NB4 (cell line): ENCODE measurements around the gene LSM3.
A peak's percentile ranks its signal among the peaks of the same experiment; 100 is the strongest.

Source experiments
- DNase-seq: peaks from one replicate; pipeline ENCODE4 v3.0.0; 2010; ENCODE audit warnings: low read depth
- H3K4me3 ChIP-seq: one replicate; pipeline ENCODE4 v1.5.1; 2011; ENCODE audit warnings: mild to moderate bottlenecking, low read depth, low read length, moderate library complexity
- CTCF ChIP-seq: IDR thresholded peaks from one replicate; pipeline ENCODE4 v1.5.1; 2012; ENCODE audit warnings: low read depth, low read length
- MAX ChIP-seq: IDR thresholded peaks from 2 replicates; pipeline ENCODE4 v1.6.1; 2011; ENCODE audit warnings: low read depth, low read length
- MYC ChIP-seq: IDR thresholded peaks from 2 replicates; pipeline ENCODE4 v1.6.1; 2011; ENCODE audit warnings: low read depth, low read length
- POLR2A ChIP-seq: IDR thresholded peaks from 2 replicates; pipeline ENCODE4 v1.6.1; 2011; ENCODE audit warnings: mild to moderate bottlenecking; ENCODE audit not compliant: insufficient read length; ENCODE audit errors: extremely low read depth

The LSM3 gene

GRCh38 chr3:14211621-14212020 lies 33.0 kb downstream of the LSM3 start:
- DNase-seq: no peak
- no peak for TF ChIP-seq POLR2A
- no peak for TF ChIP-seq CTCF
- no peak for TF ChIP-seq MAX
- TF ChIP-seq MYC: no peak
- H3K4me3 ChIP-seq: no peak overlapping the region

- TF ChIP-seq MAX (no peak), CTCF (no peak), POLR2A (no peak), MYC (no peak)
- no peak for DNase-seq
- H3K4me3 ChIP-seq: no peak overlapping the region
Measured at GRCh38 chr3:14212032-14212431, 33.4 kb downstream of the LSM3 start.

- DNase-seq: no peak
- no peak for TF ChIP-seq MYC
- no peak for TF ChIP-seq CTCF
- TF ChIP-seq MAX: no peak
- no peak for TF ChIP-seq POLR2A
- H3K4me3 ChIP-seq: no peak overlapping the region
Measured at GRCh38 chr3:14213066-14213774, 34.6 kb downstream of the LSM3 start.

- no peak for DNase-seq
- H3K4me3 ChIP-seq: no peak overlapping the region
- TF ChIP-seq MYC (no peak), MAX (no peak), POLR2A (no peak), CTCF (no peak)
Measured at GRCh38 chr3:14214764-14215163, 36.1 kb downstream of the LSM3 start.

- TF ChIP-seq MAX (peak; percentile 57), MYC (peak; percentile 72; the same call in 1 of the 2 replicates), POLR2A (no peak), CTCF (peak; percentile 72)
- peak; percentile 90 for DNase-seq
- peak overlapping the region; percentile 74 for H3K4me3 ChIP-seq
Measured at GRCh38 chr3:14216257-14217048, 37.8 kb downstream of the LSM3 start.
